ENCODE data around the gene HRCT1.
"Not testable (repeated sequence)": the region's sequence is repeated elsewhere in the genome, so short reads cannot be mapped to it uniquely, and the experiment has no call there.

Gene HRCT1

DNA sequence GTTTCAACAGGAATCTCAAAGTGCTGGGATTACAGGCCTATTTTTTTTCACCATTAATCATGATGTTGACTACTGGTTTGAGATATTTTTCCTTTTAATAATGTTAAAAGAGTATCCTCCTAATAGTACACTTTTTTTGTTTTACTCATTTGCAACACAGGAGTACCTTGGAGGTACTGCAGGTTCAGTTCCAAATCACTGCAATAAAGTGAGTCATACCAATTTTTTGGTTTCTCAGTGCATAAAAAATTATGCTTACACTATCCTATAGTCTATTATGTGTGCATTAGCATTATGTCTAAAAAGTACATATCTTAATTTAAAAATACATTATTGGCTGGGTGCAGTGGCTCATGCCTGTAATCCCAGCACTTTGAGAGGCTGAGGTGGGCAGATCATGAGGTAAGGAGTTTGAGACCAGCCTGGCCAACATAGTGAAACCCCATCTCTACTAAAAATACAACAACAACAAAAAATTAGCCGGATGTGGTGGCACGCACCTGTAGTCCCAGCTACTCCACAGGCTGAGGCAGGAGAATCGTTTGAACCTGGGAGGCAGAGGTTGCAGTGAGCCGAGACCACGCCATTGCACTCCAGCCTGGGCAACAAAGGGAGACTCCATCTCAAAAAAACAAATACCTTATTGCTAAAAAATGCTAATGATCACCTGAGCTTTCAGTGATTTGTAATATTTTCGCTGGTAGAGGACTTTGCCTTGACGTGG is 8.5 kb upstream of the HRCT1 start:
- not testable (repeated sequence) for H3K27me3 ChIP-seq (ENCODE audit: control insufficient read depth in 1 of 2, insufficient read depth in 2 of 2, low read length in 2 of 2); H3K4me1 ChIP-seq (ENCODE audit: insufficient read depth, low read length); H3K9me3 ChIP-seq (ENCODE audit: low read length); H3K4me3 ChIP-seq (ENCODE audit: low read depth in 1 of 2, low read length in 2 of 2); H3K36me3 ChIP-seq (ENCODE audit: insufficient read depth, low read length); H3K9ac ChIP-seq (ENCODE audit: low read length); H3K27ac ChIP-seq (ENCODE audit: low read depth, low read length)

GRCh38 chr9:35898337-35898736 is 7.7 kb upstream of the HRCT1 start:
- H3K27me3 ChIP-seq (ENCODE audit: control insufficient read depth in 1 of 2, insufficient read depth in 2 of 2, low read length in 2 of 2): no peaks in the 10 kb centered on the region

DNA sequence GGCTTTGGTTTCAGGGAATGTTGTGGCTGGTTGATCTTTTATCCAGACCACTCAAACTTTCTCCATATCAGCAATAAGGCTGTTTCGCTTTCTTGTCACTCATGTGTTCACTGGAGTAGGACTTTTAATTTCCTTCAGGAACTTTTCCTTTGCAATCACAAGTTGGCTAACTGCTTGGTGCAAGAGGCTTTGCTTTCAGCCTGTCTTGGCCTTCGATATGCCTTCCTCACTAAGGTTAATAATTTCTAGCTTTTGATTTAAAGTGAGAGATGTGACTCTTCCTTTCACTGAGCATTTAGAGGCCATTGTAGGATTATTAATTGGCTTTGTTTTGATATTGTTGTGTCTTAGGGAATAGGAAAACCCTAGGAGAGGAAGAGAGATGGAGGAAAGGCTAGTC is 7.0 kb upstream of the HRCT1 start:
- Histone ChIP-seq H3K27me3 (ENCODE audit: control insufficient read depth in 1 of 2, insufficient read depth in 2 of 2, low read length in 2 of 2) (no peaks in the 10 kb centered on the region), H3K27ac (ENCODE audit: low read depth, low read length) (no peak overlapping the region), H3K9ac (ENCODE audit: low read length) (no peak overlapping the region), H3K36me3 (ENCODE audit: insufficient read depth, low read length) (no peaks in the 10 kb centered on the region), H3K4me1 (ENCODE audit: insufficient read depth, low read length) (no peaks in the 10 kb centered on the region), H3K4me3 (ENCODE audit: low read depth in 1 of 2, low read length in 2 of 2) (no peak overlapping the region), H3K9me3 (ENCODE audit: low read length) (no peaks in the 10 kb centered on the region)

More at GRCh38 chr9:35898337-35898736, 7.7 kb upstream of the HRCT1 start:
- Histone ChIP-seq H3K9me3 (ENCODE audit: low read length) (no peaks in the 10 kb centered on the region), H3K4me3 (ENCODE audit: low read depth in 1 of 2, low read length in 2 of 2) (no peak overlapping the region), H3K36me3 (ENCODE audit: insufficient read depth, low read length) (no peaks in the 10 kb centered on the region), H3K27ac (ENCODE audit: low read depth, low read length) (no peak overlapping the region), H3K4me1 (ENCODE audit: insufficient read depth, low read length) (no peaks in the 10 kb centered on the region), H3K9ac (ENCODE audit: low read length) (no peak overlapping the region)

DNA sequence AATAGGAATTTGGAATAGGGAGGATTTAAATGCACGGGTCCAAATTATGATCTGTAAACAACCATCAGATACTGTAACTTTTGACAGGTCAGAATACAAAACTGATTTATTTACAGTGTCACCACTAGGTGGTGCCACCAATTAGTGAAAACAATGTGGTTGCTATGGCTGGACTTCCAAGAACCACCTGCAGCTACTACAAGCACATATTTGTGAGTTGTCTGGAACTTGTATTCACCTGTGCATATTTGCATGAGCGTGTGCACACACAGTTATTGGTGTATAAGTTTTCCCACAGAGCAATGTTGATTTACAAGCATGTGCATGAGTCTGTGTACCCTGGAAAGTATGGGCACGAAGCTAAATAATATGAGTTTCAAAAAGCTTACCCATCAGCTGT is 3.0 kb upstream of the HRCT1 start:
- no peaks in the 10 kb centered on the region for H3K27me3 ChIP-seq (ENCODE audit: control insufficient read depth in 1 of 2, insufficient read depth in 2 of 2, low read length in 2 of 2)
- no peaks in the 10 kb centered on the region for H3K9me3 ChIP-seq (ENCODE audit: low read length)
- no peak overlapping the region for H3K9ac ChIP-seq (ENCODE audit: low read length)
- peaks cover 35% of the 10 kb centered on the region for H3K4me1 ChIP-seq (ENCODE audit: insufficient read depth, low read length)
- H3K27ac ChIP-seq (ENCODE audit: low read depth, low read length): no peak overlapping the region
- no peaks in the 10 kb centered on the region for H3K36me3 ChIP-seq (ENCODE audit: insufficient read depth, low read length)
- no peak overlapping the region for H3K4me3 ChIP-seq (ENCODE audit: low read depth in 1 of 2, low read length in 2 of 2)

DNA sequence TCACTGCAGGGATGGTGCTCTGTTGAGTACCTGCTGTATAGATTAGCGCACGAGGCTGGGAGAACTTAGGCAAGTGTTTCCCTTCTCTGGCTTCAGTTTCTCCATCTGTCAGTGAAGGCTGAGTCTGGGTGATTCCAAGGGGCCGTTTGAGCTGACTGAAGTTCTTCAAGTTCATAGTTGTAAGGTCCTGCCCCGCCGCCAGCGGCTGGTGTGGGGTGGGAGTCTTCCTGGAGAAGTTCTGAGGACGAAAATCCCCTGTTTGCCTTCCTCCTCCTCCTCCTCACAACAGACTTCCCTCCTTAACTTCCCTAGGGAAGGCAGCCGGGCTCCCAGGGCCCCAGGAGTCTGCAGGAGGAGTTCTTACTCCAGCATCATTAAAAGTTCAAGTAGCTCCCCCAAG is 1.7 kb upstream of the HRCT1 start:
- Histone ChIP-seq H3K27ac (ENCODE audit: low read depth, low read length) (peak overlapping the region; percentile 43), H3K36me3 (ENCODE audit: insufficient read depth, low read length) (no peaks in the 10 kb centered on the region), H3K4me1 (ENCODE audit: insufficient read depth, low read length) (peaks cover 48% of the 10 kb centered on the region), H3K27me3 (ENCODE audit: control insufficient read depth in 1 of 2, insufficient read depth in 2 of 2, low read length in 2 of 2) (no peaks in the 10 kb centered on the region), H3K4me3 (ENCODE audit: low read depth in 1 of 2, low read length in 2 of 2) (no peak overlapping the region), H3K9ac (ENCODE audit: low read length) (no peak overlapping the region), H3K9me3 (ENCODE audit: low read length) (no peaks in the 10 kb centered on the region)

DNA sequence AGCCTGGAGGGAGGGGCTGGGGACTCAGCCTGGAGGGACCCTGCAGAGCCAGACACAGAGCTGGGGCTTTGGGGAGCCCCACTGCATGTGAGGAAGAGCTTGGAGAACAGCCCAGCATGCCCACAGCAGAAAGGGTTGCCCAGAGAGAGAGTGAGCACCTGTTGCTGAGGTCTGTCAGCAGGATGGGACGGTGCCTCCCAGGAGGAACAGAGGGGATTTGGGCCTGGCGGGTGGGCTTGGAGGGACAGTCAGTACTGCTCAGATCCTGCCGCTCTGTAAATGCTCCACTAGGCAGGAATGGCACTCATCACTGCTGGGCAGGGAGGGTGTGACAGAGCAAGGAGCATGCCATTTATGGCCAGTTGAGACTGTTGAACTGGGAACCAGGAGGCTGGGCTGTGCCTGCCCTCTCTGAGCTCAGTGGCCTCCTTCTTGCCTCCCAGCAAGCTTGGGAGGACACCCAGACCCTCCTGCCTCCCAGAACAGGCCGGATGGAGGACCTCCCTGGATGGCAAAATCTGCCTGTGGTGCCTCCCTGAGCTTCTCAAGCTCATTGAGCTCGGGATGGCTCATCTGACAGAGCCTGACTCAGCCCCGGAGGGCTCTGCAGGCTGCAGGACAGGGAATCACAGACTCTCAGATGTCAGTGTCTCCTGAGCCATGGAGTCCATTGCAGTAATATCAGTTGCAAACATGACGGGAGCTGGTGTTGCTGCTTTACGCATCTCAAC is 786 bp upstream of the HRCT1 start:
- H3K36me3 ChIP-seq (ENCODE audit: insufficient read depth, low read length): no peaks in the 10 kb centered on the region
- H3K4me3 ChIP-seq (ENCODE audit: low read depth in 1 of 2, low read length in 2 of 2): no peak overlapping the region
- H3K27me3 ChIP-seq (ENCODE audit: control insufficient read depth in 1 of 2, insufficient read depth in 2 of 2, low read length in 2 of 2): no peaks in the 10 kb centered on the region
- no peaks in the 10 kb centered on the region for H3K9me3 ChIP-seq (ENCODE audit: low read length)
- H3K27ac ChIP-seq (ENCODE audit: low read depth, low read length): peak overlapping the region; percentile 87
- peaks cover 57% of the 10 kb centered on the region for H3K4me1 ChIP-seq (ENCODE audit: insufficient read depth, low read length)
- no peak overlapping the region for H3K9ac ChIP-seq (ENCODE audit: low read length)

DNA sequence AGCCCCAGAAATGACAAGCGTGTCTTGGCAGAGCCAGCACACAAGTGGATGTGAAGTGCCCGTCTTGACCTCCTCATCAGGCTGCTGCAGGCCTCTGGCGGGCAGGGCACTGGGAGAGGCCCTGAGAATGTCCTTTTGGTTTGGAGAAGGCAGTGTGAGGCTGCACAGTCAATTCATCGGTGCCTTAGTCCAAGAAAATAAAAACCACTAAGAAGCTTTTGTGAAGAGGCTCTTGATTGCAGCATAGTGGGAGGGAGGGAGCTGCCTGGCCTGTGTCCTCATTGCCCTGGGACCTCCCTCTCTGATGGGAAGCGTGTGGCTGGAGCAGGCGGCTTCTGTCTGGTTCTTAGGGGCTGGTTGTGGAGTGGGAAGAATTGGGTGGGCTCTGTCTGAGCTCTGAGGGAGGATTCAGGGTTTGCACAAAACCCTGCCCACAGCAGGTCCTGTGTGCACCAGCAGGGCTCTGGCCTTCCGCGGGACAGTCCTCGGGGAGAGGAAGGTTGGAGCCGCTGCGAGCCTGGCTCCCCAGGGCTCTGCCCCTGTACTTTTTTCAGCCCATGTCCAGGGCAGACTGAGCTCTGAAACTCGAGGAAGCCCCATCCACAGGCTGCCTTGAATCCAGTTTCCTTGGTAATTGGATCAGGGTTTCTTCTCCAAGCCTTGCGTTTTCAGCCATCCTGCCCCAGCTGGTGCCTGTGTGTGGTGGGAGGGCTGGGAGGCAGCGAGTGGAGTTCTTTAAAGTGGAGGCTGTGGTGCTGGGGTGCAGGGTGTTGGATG is 1.1 kb downstream of the HRCT1 start:
- Histone ChIP-seq H3K27ac (ENCODE audit: low read depth, low read length) (peak overlapping the region; percentile 87), H3K9me3 (ENCODE audit: low read length) (no peaks in the 10 kb centered on the region), H3K9ac (ENCODE audit: low read length) (peak overlapping the region; percentile 47), H3K27me3 (ENCODE audit: control insufficient read depth in 1 of 2, insufficient read depth in 2 of 2, low read length in 2 of 2) (no peaks in the 10 kb centered on the region), H3K4me1 (ENCODE audit: insufficient read depth, low read length) (peaks cover 66% of the 10 kb centered on the region), H3K36me3 (ENCODE audit: insufficient read depth, low read length) (no peaks in the 10 kb centered on the region), H3K4me3 (ENCODE audit: low read depth in 1 of 2, low read length in 2 of 2) (peak overlapping the region in 1 of 2 donors; percentile 45)

GRCh38 chr9:35907711-35908503 is 1.9 kb downstream of the HRCT1 start:
- H3K9me3 ChIP-seq (ENCODE audit: low read length): no peaks in the 10 kb centered on the region
- peak overlapping the region; percentile 87 for H3K27ac ChIP-seq (ENCODE audit: low read depth, low read length)
- H3K4me1 ChIP-seq (ENCODE audit: insufficient read depth, low read length): peaks cover 66% of the 10 kb centered on the region
- H3K9ac ChIP-seq (ENCODE audit: low read length): peak overlapping the region; percentile 47
- H3K36me3 ChIP-seq (ENCODE audit: insufficient read depth, low read length): no peaks in the 10 kb centered on the region
- no peaks in the 10 kb centered on the region for H3K27me3 ChIP-seq (ENCODE audit: control insufficient read depth in 1 of 2, insufficient read depth in 2 of 2, low read length in 2 of 2)
- peak overlapping the region in 1 of 2 donors; percentile 45 for H3K4me3 ChIP-seq (ENCODE audit: low read depth in 1 of 2, low read length in 2 of 2)

DNA sequence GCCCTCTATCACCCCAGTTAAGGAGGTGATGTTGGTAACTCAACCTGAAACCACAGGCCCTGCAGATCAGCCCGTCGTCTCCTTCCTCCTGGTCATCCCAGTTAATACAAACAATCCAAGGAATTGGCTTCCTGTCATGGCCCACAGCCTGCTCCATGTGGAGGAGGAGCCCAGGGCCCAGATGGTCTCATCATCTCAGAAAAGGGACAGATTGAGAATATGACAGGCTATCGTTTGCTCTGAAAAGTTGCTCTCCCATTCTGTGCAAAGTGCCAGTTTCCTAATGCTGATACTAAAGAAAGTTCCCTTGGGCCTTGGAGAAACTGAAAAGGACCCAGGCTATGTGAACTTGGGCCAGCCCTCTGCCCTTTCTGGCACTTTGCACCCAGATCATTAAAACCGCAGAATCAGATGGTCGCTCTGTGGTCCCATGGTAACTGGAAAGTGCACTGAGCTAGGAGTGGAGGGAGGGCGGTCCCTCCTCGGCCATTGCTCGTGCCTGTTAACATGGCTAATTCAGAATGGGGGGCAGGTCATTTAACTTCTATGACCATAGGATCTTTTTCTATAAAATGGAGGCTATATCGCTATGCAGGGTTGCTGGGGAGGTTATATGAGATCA is 2.6 kb downstream of the HRCT1 start:
- Histone ChIP-seq H3K4me1 (ENCODE audit: insufficient read depth, low read length) (peaks cover 66% of the 10 kb centered on the region), H3K9ac (ENCODE audit: low read length) (no peak overlapping the region), H3K36me3 (ENCODE audit: insufficient read depth, low read length) (no peaks in the 10 kb centered on the region), H3K9me3 (ENCODE audit: low read length) (no peaks in the 10 kb centered on the region), H3K27me3 (ENCODE audit: control insufficient read depth in 1 of 2, insufficient read depth in 2 of 2, low read length in 2 of 2) (no peaks in the 10 kb centered on the region), H3K4me3 (ENCODE audit: low read depth in 1 of 2, low read length in 2 of 2) (no peak overlapping the region), H3K27ac (ENCODE audit: low read depth, low read length) (peak overlapping the region; percentile 87)

GRCh38 chr9:35909274-35909673 is 3.3 kb downstream of the HRCT1 start, which contains the start of gene SPAAR:
SPAAR (plus strand) TSS chr9:35909490; CDS start chr9:35910464, 974 bp downstream.
- Histone ChIP-seq H3K9ac (ENCODE audit: low read length) (no peak within 1 kb of the TSS), H3K4me3 (ENCODE audit: low read depth in 1 of 2, low read length in 2 of 2) (no peak within 1 kb of the TSS), H3K27me3 (ENCODE audit: control insufficient read depth in 1 of 2, insufficient read depth in 2 of 2, low read length in 2 of 2) (no peaks in the 10 kb centered on the region), H3K4me1 (ENCODE audit: insufficient read depth, low read length) (peaks cover 66% of the 10 kb centered on the region), H3K36me3 (ENCODE audit: insufficient read depth, low read length) (no peaks in the 10 kb centered on the region), H3K27ac (ENCODE audit: low read depth, low read length) (peak within 1 kb of the TSS; percentile 87), H3K9me3 (ENCODE audit: low read length) (no peaks in the 10 kb centered on the region)

All from muscle layer of colon (tissue), 2 donors.